GM19240 (cell line): Measurements from ENCODE around the gene MASP1.
A peak's percentile ranks its signal among the peaks of the same experiment; 100 is the strongest.

Source experiments
- DNase-seq: peaks from one replicate; pipeline ENCODE4 v3.0.0; 2011; ENCODE audit warnings: low spot score; ENCODE audit not compliant: insufficient read length

MASP1 gene, protein sequence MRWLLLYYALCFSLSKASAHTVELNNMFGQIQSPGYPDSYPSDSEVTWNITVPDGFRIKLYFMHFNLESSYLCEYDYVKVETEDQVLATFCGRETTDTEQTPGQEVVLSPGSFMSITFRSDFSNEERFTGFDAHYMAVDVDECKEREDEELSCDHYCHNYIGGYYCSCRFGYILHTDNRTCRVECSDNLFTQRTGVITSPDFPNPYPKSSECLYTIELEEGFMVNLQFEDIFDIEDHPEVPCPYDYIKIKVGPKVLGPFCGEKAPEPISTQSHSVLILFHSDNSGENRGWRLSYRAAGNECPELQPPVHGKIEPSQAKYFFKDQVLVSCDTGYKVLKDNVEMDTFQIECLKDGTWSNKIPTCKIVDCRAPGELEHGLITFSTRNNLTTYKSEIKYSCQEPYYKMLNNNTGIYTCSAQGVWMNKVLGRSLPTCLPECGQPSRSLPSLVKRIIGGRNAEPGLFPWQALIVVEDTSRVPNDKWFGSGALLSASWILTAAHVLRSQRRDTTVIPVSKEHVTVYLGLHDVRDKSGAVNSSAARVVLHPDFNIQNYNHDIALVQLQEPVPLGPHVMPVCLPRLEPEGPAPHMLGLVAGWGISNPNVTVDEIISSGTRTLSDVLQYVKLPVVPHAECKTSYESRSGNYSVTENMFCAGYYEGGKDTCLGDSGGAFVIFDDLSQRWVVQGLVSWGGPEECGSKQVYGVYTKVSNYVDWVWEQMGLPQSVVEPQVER

GRCh38 chr3:187291512-187292132 lies at the start of gene MASP1:
MASP1 (minus strand) TSS chr3:187291737; CDS start chr3:187291632, 105 bp downstream.
- no peak for DNase-seq

GRCh38 chr3:187340578-187340977 lies 49.0 kb upstream of the MASP1 start:
- no peak for DNase-seq

DNA sequence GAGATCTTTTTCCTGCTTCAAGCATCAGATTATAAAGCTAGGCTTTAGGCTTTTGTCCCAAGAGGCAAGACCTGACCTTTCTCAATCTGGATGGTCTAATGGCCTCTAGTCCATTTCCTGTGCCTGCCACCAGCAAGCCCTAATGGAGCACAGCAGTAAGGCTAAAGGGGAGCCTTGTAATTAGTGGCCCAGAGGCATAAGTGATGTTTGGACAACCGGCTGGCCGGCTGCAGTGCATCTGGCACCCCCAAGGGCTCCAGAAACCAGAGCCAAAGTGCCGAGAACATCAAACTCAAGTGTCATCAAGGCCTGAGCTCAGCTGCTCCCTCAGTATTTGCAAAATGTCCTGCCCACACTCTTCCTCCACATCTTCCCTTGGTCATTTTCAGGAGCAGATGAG lies 44.8 kb upstream of the MASP1 start:
- no peak for DNase-seq

GRCh38 chr3:187334904-187335303 lies 43.4 kb upstream of the MASP1 start:
- no peak for DNase-seq

DNA sequence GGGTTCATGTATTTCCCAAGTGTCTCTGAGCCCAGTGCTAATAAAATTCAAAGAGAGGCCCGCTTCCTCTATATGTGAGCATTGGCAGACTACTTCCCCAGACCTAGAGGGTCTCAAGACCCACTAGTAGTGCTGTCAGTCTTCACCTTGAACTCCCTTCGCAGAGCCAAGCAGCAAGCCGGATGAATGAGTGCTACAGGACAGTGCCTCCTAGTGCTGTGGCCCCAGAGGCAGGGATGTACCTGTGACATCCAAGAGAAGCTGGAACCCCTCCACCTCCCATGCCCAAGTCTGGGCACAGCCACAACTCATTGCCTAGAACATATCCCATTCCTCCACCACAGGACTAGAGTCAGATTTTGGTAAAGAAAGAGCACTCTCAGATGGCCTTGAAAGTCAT lies 37.2 kb upstream of the MASP1 start:
- no peak for DNase-seq

GRCh38 chr3:187327845-187328244 lies 36.3 kb upstream of the MASP1 start:
- no peak for DNase-seq

GRCh38 chr3:187325632-187326031 lies 34.1 kb upstream of the MASP1 start:
- no peak for DNase-seq

DNA sequence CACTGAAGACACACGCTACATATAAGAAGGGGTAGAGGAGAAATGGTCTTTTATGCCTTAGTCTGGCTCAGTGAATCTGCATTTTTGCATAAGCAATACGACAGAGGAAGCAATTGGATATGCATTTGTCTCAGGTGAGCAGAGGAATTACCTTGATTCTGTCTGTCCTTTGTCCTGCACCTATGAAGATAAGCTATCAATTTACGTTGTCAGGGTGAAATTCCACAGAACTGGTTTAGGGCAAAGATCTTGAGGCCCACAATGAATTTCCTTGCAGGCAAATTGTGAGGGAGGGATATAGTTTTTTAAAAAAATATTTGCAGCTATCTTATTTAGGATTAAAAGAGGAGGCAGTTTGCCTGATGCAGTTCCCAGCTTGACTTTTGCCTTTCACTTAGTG lies 31.6 kb upstream of the MASP1 start:
- no peak for DNase-seq

DNA sequence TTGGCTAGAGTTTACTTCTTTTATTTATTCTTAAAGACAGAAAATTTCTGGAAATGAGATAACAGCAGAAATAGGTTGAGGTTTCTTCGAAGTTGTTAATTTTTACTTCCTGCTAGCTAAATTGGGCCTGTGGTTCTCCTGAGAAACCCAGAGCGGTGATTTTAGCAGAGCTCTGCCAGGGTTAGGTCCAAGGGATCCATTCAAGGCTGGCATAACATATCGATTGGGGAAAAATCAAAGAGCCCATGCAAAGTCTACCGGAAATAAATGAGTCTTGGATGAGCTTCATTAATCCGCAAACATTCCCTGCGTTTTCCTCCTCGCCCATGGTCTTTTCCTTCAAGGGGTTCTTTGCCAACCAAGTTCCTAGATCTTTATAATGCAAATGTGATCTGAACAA lies 30.8 kb upstream of the MASP1 start:
- no peak for DNase-seq

DNA sequence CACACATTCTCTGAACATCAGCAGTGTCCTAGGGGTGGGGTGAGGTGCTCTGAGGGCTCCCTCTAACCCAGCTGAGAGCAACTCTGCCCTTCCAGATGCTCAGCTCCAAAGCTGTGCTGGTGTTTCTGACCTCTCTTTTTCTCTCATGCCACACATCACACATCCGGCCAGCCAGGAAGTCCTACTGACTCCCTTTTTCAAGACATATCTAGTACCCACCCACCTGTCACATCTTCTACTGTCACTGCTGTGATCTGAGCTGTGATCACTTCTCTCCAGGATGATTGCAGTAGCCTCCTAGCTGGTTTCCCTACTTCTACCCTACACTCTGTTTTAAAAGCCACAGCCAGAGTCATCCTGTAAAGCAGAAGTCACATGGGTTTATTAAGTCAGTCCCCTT lies 30.2 kb upstream of the MASP1 start:
- no peak for DNase-seq

DNA sequence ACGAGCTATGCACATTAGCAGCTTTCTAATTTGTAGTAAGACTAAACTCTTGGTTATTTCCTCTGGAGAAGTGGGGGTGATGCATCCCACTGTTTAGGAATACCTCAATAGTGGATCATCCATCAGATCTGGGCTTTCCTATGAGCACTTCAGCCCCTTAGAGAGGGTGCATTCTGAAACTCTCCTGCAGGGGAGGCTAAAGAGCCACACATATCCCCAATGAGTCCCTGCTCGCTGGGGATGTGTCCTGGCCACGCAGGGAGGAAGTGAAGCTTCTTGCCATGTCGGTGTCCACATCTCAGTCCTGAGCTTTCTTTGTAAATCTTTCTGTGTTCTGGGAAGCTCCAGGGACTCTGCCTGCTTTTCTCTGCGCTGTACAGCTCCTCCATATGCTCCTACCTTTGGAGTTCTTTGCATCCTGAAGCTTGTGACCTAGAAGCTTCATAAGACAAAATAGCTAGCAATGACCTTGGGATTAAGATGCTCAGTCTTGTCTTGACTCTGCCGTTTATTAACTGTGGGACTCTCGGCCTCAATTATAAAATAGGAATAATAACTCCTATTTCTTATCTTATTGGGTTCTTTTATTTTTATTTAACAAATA lies 28.3 kb upstream of the MASP1 start:
- peak; percentile 43 for DNase-seq

GRCh38 chr3:187318819-187319616 lies 27.5 kb upstream of the MASP1 start:
- DNase-seq, result peak; percentile 26

DNA sequence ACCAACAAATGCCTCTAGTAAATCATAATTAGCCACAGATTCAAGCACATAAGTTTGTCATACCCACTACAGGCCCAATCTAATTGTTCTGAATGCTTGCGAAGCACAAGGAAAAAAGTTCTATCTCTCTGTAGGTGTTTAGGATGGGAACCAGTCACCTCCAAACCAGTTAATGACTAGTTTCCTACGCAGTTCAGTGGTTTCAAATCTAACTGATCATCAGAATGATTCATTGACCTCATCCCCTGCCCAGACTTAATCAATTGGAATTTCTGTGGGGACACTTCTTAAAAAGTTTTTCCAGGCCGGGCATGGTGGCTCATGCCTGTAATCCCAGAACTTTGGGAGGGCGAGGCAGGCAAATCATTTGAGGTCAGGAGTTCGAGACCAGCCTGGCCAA lies 24.3 kb upstream of the MASP1 start:
- no peak for DNase-seq

GRCh38 chr3:187314176-187314575 lies 22.6 kb upstream of the MASP1 start:
- no peak for DNase-seq

GRCh38 chr3:187310954-187311470 lies 19.5 kb upstream of the MASP1 start:
- no peak for DNase-seq

GRCh38 chr3:187310226-187310625 lies 18.7 kb upstream of the MASP1 start:
- no peak for DNase-seq

DNA sequence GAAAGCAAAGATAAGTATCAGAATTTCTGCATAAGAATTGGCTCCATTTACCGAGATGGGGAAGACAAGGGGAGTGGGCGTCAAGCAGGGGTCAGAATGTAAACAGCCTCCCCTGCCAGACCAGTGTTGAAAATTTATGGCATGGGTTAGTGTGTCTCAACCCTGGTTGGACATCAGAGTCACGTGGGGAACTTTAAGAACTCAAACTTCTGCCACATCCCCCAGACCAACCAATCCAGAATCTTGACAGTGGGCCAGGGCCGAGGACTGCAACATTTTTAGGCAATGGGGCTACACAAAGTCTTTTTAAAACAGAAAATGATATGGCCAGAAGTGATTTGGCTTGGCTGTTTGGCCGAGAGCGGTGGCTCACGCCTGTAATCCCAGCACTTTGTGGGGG lies 14.3 kb upstream of the MASP1 start:
- no peak for DNase-seq

- no peak for DNase-seq
Observed at GRCh38 chr3:187299611-187300010, 8.1 kb upstream of the MASP1 start.

GRCh38 chr3:187296911-187297310 lies 5.4 kb upstream of the MASP1 start:
- no peak for DNase-seq

- no peak for DNase-seq
Observed at GRCh38 chr3:187296058-187296457, 4.5 kb upstream of the MASP1 start.
